ENCODE results near the gene IFT43.
A peak's percentile ranks its signal among the peaks of the same experiment; 100 is the strongest.

Gene IFT43

DNA sequence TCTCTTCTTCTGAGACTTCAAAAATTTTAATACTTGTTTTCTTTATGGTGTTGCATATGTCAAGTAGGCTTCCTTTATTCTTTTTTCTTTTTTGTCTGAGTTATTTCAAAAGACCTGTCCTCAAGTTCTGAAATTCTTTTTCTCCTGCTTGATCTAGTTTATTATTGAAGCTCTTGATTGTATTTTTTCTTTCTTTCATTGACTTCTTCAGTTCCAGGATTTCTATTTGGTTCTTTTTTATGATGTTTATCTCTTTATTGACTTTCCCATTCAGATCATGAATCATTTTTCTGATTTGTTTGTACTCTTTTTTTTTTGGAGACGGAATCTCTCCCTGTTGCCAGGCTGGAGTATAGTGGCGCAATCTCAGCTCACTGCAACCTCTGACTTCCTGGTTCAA lies 34.1 kb downstream of the IFT43 start:
- FAIRE-seq, result no peak

DNA sequence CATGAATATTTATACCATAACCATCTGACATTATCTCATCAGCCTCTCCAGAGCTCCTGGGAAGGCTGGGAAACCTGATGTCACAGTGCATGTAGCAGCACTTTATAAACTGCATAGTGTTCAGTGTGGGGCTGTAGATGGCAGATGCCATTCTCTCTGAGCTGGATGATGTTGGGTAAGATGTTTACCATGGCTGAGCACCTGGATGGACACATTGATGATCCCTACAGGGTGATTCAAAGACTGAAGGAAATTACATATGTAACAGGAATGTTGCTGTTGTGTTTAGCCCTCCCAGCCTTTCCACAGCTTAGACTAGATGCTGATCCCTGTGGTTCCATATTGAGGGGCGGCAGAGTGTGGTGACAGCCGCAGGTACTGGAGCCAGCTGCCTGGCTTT lies 37.4 kb downstream of the IFT43 start:
- FAIRE-seq, result no peak

DNA sequence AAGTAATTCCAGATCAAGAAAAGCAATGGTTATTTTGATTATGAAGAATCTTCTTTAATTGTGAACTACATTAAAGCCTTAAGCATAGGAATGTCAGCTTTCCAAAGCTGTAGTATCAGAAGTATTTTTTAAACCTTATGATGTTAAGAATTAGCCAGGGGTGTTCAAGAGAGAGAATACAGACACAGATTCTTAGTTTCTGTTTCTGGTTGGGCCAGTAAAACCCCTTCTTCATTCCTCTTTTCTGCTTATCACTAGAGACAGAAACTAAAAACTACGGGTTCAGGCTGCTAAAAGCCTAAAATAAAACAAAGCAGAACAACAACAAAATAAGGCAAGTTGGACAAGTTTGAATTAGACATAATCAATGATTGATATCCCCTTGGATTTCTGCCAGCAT lies 38.2 kb downstream of the IFT43 start:
- FAIRE-seq, result no peak

DNA sequence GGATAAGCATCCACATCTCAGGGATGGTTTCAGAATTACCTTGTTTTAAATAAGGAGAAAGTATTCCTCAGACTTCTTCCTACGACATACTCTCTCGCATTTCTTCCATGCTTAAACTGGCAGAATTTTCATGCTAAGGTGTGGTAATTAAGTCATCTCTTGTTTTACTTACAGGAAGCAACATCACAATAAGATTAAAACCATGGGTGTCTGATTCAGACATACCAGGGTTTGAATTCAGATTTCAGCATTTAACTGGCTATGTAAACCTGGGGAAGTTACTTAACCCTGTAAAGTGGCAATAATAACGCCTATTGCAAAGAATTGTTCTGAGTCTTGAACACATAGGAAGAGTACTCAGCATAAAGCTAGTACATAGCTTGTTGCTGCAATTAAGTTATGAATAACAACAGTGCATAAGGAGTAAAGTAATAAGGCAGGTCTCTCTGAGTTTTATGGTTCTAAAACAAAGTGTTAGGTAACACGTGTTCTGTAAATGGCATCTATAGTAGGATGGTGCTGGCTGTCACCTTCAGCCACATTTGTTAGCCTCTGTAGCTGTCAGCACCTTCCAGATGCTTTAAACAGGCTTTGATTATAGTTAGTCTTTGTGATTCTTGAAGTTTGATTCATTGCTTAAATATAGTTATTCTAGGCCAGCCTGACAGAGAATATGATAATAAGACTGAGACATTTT lies 38.8 kb downstream of the IFT43 start:
- FAIRE-seq, result no peak

DNA sequence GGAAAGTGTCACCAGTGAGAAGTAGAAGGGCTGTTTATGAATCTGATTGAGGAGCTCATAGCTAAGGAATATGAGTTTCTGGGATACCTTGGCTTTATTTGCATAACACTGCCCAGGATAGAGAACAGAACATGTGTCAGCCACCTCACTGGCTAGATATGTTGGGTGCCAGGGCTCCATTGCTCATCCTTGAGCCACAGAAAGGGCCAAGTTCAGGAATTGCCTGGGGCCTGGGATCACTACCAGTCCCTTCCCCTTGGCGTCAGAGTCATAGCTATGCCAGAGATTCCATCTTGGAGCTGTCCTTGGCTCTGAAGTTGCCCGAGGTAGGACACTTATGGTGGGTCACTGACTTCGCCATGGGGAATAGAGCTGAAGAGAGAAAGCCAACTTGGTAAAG lies 49.0 kb downstream of the IFT43 start:
- no peak for FAIRE-seq

DNA sequence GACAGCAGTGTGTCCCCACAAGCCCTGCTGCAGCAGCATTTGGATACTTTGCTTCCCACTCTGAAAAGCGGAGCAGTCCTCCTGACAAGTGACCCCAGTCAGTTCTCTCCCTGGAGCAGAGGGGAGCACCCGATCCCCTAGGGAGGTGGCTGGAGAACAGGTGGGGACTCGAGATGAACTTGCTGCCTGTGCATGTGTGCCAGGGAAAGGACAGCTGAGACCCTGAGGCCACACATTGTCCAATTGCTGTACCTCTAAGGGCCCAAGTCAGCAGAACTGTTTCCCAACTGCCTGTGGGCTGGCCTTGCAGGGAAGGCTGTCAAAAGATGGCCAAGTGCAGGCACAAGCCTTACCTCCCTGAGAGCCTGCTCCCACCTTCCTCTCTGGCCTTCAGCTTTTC lies 55.1 kb downstream of the IFT43 start:
- no peak for FAIRE-seq

DNA sequence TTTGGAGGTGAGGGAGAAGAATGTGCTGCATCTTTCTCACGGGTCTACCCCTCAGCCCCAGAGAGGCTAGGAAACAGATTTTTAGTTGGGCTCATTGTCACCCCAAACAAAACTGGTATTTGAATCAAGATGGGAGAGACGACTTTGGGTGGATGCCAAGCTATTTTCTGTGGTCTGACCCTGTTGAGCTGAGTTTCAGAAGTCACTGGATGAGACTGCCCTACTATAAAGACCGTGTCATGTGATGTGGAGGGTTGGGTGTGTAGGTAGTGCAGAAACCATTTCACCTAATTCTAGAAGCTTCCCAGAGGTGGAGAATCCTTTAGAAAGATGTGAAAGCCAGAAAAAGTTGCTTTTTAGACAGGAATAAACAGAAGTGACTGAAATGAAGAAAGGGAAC lies 60.2 kb downstream of the IFT43 start:
- FAIRE-seq, result no peak

DNA sequence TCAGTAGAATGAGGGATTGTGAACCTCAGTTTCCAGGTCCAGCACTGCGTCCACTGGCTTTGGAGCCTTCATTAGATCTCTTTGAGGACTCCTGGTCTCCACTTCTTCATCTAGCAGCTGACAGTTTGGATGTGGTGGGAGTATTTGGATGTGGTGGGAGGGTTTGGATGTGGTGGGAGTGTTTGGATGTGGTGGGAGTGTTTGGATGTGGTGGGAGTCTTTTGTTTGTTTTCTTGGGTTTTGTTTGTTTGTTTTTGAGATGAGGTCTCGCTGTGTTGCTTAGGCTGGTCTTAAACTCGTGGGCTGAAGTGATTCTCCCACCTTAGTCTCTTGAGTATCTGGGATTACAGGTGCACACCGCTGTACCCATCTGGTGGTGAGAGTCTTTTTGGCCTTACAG lies 64.7 kb downstream of the IFT43 start:
- no peak for FAIRE-seq

DNA sequence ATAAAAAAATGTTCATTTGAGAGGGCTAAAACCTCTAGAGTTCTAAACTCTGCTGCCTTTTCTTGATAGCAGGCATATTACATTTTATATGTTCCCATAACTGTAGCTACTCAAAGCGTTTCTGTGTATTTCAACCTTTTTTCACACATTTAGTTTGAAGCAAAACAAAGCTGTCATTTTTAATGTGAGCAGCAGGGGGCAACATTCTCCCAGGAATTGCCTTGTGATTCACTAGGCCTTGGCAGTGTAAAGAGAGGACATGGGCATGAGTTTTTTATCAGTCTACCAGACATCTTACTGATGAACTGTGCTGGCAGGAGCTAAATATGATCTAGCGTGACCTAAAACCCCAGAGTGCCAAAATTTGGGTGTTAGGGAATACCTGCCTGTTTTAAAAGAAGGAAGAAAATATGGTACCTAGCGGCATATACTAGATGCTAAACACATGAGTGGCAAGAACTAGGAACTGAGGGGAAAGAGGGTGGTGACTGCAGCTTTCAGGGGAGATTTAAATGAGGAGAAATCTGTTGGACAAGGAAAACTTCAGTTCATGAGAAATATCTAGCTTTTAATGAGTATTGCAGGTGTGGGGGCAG lies 65.3 kb downstream of the IFT43 start:
- peak; percentile 93 for FAIRE-seq

DNA sequence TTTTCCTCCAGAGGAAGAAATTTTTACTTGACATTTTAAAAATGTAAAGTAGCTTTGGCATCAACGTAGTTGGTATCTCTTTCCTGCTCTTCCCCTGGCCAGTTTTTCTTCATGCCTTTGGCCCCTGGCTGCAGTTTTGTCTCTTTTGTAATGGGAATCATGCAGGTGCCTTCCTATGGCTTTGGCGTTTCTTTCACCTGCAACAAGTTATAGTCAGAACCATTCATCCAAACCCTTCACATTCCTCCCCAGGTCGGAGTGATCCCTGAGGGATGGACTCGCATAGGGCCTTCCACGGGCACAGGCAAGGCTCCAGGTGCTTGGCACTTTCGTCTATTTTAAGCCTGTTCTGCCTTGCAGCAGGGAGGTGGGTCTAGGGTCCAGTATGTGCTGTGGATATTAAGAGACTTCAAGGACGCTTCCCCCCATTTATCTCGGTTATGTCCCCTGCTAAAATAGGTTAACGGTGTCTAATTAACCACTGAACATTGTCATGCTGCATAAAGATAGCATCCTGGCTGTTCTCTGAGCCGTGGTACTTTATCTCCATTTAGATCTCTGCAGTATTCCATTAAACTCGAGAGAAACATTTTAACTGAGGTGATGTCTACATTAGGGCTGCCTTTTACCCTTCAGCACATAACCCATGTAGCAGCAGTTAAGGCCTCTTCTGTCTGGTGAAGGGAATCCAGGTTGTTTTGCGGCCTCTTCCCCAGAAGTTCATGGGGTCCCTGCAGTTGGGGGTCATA lies 66.3 kb downstream of the IFT43 start:
- no peak for FAIRE-seq

DNA sequence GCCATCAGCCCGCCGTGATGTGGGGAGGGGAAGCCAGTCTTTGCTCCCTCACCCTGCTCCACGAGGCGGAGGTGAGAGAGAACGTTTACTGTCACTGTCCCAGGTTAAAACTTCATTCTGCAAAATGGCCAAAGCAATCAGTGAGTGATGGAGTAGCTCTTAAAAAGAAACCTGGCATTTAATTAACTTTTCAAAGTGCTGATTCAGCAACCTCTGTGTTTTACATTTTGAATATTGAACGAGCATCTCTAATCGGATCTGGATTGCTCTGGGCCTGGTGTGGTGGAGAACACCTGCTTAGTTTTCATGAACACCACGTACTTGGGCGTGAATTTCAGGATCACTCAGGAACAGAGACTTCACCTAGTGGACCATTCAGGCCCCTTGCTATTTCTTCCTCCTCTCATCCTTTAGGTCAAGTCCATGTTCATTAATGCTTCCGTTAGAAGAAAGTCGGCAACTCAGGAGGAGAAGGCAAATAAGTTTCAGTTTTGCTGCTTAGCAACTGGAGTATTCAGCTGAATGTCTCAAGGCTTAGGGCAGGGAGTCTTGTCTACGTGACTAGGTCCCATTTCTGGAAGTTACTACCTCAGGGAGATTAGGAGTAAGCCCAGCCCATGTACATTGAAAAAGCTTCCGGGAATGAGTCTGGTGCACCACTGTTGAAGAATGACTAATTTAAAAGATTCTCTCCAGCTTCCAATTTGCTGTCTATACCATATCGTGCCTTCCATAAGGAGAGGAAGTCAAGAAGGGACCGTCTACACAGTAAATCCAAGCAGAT lies 68.2 kb downstream of the IFT43 start:
- no peak for FAIRE-seq

DNA sequence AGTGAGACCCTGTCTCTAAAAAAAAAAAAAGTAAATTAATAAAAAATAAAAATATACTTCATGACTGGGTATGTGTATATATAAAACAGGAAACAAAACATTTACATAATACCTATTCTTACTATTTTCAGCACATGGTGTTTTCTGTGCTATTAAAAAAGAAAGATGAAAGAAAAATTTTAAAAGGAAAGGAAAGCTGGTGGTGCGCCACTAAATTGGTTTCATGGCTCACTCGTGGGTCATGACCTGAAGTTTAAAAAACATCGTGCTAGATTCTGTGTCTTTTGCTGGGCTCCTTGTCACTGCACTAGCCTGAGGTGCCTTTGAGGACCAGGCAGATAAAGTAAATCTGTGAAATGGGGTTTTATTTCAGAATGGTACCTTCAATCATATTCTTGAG lies 69.8 kb downstream of the IFT43 start:
- no peak for FAIRE-seq

DNA sequence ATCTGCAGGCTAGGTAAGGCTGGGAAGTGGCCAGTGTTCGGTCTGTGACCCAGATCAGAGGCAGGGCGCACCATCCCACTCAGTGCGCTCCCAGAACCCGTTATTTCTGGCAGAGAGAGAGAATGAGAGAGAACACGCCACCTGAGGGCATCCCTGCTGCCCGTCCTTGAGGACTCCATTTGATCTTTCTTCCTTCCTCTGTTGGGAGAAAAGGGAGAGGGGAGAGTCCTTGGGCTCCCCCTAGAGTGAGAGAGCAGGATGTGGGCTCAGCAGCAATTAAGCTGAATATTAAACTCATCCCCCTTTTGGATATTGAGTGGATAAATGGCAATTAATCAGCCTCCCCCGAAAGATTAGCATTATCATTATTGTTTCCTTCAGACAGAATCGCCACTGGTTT lies 70.6 kb downstream of the IFT43 start:
- FAIRE-seq, result no peak

DNA sequence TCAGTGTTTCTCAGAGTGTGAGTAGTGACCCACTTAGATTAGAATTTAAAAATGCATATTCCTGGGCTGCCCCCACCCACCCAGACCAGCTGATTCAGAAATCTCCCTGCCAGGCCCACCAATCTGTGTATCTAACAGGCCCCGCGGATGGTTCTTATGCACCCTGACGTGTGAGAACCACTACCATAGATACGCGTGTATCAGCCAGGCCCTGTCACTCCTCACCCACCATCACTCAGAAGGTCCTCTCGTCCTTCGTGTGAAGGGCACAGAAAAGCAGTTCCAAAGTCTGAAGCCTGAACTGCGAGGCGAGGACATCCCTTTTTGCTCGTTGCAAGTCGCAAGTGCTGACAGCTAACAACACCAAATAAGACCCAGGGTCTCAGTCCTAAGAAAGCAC lies 72.4 kb downstream of the IFT43 start:
- no peak for FAIRE-seq

DNA sequence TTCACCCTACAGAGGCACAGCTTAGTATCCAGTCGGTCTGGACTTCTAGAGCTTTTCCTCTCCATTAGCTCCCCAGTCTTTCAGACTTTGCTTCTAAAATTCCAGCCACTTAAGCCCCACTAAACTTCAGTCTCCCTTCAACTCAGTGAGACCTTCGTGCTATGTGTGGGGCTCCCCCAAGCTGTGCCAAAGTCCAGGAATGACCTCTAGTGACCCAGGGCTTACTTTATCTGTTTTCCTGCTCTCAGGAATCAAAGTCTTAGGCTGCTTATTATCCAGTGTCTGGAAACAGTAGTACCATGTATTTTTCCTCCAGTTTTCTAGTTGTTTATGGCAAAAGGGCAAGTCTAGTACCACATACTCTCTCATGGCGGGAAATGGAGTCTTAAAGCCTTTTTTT lies 77.8 kb downstream of the IFT43 start:
- FAIRE-seq, result no peak

DNA sequence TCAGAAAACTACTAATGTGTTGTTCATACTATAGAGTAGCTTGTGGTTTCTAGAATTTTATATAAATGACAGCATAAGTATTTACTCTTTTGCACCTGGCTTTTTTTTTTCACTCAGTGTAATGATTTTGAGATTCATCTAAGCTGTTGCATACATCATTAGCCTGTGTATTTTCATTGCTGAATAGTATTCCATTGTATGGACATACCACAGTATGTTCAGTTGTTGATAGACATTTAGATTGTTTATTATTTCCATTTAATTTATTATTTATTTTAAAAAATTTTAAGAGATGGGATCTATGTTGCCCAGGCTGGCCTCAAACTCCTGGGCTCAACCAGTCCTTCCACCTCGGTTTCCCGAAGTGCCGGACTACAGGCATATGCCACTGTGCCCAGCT lies 80.0 kb downstream of the IFT43 start:
- FAIRE-seq, result no peak

DNA sequence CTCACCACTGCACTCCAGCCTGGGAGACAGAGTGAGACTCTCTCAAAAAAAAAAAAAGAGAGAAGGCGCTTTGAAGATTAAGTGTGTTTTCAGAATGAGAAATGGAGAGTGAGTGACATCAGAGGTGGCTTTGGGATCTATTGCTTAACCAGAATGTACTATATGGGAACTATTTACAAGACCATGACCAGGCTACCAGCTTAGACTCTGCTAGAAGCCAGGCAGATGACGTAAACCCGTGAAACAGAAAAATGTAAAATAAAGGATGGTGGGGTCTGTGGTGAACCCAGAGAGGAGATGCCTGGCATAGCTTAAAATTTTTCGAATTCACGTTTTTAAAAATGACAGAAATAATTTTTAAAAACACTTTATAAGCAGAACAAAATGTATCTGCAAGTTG lies 82.0 kb downstream of the IFT43 start:
- no peak for FAIRE-seq

DNA sequence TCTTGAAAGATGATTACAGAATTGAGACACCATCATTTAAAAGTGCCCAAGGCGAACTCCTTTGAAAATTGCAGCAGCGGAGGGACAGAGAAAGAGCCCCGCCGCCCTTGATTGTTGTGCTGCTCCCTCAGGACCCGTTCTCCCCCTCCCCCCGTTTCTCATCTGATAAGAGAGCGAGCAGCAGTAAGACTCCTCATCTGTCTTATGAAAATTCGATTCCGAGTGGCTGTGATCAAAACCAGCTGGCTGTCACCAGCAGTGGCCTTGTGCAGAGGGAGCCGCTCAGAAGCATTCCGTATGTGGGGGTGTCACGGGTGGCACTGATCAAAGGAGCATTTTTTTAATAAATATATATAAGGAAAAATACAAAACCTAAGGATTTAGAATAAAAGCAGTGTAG lies 88.2 kb downstream of the IFT43 start:
- no peak for FAIRE-seq

DNA sequence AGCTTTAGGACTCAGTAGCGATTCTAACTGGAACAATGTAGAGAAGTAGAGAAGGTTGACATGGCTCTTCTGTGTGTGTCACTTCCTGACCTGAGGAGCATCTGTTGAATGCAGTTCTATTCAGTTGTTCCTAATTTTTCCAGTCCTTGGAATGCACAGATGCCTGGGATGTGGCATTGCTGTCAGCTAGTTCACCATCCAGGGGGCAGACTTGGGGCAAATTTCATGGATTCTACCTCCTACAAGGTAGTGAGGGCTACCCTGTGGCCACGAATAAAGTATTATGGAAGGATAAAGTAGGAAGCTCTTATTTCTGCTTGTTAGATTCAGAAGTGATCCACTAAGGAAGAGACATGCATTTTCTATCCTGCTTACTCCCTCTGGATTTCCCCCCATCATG lies 91.8 kb downstream of the IFT43 start:
- no peak for FAIRE-seq

DNA sequence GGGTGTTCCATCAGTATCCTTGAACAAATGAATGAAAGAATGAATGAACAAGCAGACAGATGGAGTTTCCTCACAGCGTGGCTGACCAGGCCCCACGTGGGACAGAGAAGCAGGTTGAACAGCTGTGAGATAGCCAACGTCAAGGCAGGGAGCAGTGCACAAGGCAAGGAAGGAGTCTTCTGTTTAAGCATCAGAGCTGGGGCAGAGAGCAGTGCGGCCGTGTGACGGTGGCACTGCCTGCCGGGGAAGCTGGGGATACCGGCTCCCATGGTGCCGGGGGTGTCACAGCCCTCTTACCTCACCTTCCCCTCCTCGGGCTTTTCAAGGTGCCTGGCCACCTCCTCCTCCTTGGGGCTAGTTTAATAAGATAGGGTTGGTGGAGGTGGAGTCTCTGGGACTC lies 92.9 kb downstream of the IFT43 start:
- no peak for FAIRE-seq

DNA sequence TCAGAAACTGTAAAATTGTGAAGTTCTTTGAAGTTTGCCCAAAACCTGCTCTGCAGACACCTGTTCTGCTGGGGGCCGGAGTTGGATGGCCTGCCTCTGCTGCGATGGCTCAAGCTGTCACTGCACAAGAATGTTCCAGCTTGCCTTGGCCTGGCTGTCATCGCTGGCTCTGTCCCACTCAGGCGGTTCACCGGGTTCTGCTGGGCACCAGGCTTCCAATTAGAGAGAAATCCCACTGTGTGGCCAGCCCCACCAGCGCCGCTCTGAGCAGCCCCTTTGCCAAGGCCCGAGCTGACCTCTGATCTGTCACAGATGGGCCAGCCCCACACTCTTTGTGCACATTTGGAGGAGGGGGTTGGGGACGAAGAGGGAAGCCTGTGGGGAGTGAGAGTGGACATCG lies 94.5 kb downstream of the IFT43 start:
- FAIRE-seq, result no peak

DNA sequence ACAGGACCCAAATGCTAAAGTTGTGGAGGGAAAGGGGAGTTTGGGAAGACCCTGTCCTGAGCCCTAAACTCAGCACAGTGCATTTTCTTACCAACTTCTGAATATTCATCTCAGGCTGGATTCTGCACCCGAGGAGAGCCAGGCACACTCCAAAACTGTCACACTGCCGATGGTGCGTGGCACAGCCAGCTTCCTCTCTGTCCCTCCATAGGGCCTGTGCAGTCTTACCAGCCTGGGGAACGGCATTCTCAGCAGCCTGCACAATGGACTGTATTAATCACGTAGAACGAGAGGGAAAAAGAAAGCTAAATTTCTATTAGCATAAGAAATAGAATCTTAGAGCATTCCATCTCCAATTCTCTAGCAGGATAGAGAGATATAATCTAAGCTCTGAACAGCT lies 94.9 kb downstream of the IFT43 start:
- no peak for FAIRE-seq

DNA sequence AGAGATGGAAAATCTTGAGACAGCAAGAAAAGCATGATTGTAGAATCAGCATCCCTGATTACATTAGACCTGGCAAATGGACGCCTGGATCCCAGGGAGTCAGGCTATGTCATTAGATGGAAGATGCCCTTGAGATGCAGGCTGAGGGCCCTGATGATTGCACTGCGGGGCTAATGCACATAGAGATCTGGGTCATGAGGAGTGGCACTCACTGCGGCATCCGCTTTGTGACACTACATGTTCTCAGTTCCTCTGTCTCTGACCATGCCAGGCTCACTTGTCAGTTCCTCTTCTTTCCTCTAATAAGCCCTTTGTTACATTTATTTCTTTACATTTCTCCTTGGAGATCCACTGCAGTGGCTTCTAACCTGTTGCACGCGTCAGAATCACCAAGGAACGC lies 96.1 kb downstream of the IFT43 start:
- FAIRE-seq, result no peak

All from A204.1 (cell line).